Measurements from ENCODE around the gene C9orf50.
A peak's percentile ranks its signal among the peaks of the same experiment; 100 is the strongest.
"Not testable (repeated sequence)": the region's sequence is repeated elsewhere in the genome, so short reads cannot be mapped to it uniquely, and the experiment has no call there.

The C9orf50 gene, protein sequence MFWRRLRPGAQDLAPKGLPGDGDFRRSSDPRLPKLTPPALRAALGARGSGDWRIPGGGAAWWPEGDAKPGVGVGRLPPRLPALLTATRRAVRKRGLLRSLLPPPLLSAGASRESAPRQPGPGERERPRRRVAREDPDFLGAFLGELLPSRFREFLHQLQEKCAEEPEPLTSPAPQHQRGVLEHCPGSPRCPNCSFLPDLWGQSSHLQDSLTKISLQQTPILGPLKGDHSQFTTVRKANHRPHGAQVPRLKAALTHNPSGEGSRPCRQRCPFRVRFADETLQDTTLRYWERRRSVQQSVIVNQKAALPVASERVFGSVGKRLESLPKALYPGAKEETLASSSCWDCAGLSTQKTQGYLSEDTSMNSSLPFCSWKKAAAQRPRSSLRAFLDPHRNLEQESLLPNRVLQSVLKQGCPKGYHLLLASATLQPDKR

DNA sequence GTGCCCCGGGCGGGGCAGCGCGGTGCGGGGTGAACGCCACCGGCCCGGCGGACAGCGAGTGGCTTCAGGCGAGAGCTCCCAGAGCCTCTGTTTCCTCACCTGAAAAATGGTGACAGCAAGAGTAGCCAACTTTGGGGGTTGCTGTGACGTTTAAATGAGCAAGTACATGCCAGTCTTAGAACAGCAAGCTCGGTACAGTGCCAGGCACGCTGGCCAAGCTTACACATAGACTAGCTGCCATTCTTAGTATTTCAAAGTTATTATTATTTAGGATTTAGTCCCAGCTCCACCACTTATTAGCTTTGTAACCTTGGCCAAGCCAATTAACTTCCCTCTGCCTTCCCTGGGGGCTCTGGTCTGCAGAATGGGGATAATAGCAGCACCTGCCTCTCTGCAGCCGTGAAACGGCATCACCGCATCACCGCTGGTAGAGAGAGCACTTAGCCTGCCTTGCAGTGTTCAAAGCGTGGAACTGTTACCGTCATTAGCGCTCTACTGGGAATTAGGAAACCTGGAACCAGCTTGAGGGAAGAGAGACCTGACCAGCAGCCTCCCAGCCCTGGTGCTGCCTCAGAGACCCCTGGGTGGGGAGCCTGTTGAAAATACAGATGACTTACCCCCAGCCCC, at the start of gene C9orf50:
Gene C9orf50 (minus strand): TSS at position 433 of the 627 bp plus-strand sequence. CDS start 527 bp downstream, outside the sequence.
- no peak for DNase-seq

DNA sequence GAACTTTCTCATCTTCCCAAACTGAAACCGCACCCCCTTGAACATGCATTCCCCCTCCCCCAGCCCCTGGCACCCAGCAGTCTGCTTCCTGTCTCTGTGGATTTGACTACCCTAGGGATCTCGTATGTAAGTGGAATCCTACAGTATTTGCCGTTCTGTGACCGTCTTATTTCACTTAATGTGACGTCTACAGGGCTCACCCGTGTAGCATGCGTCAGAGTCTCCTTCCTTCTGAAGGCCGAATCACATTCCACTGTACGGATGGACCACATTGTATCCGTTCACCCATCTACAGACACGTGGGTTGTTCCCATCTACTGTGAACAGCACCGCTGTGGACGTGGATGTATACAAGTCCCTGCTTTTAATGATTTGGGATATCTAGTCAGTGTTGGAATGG, 49.0 kb upstream of the C9orf50 start:
- no peak for DNase-seq

DNA sequence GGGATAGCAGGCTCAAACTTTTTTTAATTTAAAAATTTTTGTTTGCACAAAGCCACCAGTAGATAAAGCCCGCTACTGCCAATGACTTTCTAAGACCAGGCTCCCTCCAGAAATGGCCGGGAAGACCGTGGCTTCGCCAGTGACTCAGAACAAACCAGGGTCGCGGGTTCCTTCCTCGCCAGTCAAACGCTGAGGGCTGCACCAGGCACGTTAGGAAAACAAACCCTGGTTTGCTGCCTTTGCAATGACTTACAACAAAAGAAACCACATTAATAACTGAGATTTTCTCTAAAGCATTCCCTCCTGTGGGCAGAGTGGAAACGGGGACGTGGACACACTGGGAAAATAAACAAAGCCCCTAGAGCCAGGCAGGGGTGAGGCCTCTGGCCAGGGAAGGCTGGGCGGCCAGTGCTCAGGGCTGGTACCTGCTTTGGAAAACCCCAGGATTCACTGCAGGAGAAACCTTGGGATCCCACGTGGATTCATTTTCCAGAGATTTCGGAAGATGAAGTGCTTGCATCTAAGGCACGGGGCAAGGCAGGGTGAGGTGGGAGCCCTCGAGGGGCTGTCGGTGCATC, 48.3 kb upstream of the C9orf50 start:
- no peak for DNase-seq

DNA sequence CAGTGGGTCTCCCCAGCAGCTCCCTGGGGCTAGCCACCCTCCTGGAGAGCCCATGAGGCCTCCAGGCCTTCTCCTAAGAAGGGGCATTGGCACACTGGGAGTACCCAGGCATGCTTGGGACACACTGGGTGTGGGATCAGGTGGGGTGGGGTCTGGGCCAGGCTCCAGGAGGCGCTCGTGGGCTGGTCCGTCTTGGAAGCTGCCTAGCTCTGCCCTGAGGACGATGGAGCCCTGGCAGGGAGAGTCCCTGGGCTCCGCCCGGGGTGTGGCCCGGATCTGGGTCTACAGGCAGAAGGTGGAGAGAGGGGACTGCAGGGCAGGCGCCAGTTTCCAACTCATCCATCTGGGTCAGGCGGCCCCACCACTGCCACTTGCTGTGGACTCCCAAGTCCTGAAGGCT, 46.9 kb upstream of the C9orf50 start:
- no peak for DNase-seq

DNA sequence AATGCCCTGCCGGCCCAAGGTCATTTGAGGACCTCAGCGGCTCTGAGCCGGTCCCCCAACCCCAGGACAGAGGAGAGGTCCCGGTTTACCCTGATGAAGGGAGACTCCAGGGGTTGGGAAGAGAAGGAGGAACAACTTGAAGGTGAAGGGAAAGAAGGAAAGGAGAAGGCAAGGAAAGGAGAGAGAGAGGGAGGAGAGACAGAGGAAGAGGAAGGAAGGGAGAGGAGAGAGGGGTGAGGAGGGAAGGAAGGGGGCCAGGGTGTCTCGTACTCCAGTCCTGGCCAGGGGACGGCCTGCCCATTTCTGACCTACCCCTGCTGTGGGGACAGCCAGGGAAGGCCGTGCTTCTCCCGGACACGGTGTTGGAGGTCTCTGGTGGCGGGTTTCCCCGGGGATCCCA, 46.5 kb upstream of the C9orf50 start:
- no peak for DNase-seq

DNA sequence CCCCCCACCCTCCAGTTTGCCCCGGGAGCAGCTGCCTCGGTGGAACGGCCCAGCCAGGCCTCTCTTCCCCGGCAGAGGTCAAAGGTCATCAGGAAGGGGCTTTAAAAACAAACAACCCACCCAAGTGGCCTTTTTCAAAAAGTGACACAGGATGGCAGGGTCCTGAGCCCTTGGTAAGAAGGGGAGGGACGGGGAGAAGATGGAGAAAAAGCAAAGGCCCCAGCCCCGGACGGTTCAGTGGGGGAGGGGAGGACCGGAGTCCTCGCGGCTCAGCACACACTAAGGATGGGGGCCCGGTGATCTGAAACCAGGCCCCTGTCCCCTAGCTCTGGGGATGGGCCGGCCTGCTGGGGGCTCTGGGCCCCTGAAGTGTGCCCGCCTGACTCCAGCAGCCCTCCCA, 45.7 kb upstream of the C9orf50 start:
- no peak for DNase-seq

DNA sequence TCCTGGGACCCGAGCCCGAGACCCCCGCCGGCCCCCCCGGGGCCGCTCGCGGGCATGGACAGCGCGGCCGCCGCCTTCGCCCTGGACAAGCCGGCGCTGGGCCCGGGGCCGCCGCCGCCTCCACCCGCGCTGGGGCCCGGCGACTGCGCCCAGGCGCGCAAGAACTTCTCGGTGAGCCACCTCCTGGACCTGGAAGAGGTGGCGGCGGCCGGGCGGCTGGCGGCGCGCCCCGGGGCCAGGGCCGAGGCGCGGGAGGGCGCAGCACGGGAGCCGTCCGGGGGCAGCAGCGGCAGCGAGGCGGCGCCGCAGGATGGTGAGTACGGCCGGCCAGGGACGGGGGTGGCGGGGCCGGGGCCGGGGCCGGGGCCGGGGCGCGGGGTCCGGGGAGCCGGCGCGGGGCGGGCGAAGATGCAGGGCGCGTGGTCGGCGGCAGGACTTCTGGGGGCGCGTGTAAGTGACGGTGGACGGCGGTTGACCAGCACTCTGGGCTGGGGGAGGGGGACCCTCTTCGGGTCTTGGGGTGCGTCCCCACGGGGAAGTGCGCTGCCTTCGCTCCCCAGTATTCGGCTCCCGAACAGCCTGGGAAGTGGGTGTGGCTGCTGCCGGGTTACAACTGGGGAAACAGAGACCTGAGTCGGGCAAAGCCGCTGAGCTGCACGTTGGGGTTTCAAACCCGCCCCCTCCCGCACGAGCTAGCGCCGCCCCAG, 45.1 kb upstream of the C9orf50 start:
- DNase-seq = no peak

DNA sequence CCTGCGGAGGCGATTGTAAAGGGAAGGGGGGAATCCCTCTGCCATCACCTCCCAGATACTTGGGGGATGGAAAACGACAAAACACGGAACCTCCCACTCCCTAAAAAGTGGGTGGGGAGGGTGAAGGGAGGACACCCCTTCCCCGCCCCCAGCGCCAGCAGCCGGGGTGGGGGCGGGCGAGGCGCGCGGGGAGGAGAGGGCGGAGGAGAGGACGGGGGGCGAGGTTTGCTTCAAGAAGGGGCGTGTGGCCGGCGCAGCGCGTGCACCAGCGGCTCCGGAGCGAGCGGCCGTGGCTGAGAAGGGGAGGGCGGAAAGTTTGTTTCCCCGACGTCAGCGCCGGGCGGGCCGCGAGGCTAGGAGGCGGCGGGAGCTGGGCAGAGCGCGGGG, 44.5 kb upstream of the C9orf50 start, which contains the start of gene PRRX2:
Gene PRRX2 (plus strand): TSS at position 259 of the 387 bp plus-strand sequence. CDS start 221 bp downstream, outside the sequence.
- DNase-seq = peak in 1 of 2 donors; percentile 21

DNA sequence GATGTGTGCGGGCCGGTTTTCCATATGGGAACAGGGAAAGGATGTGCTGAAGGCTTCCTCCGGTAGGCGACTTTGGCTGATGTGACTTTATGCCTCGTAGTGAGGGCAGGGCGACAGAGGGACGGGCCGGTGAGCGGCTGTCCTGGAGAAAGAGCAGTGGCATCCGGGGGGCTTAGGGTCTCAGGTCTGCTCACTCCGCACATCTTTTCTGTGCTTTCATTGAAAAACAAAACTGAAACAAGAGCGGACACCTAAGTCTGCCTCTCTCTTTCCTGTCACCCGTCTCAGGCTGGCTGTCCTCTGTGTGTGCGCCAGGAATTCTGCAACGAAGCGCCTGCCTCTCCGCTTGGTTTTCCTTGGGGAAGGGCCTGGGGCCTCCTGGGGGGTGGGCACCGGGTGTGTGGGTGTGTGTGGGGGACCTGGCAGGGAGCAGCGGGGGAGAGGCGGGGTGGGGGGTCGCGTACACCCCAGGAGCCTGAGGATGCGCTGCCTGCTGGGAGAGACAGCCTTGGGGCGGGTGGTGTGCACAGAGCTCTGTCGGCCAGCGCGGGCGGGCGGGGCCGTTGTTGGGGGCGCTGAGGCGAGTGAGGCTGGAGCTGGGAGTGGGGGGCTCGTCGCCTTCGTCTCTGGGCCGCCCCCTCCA, 44.0 kb upstream of the C9orf50 start:
- DNase-seq = no peak

DNA sequence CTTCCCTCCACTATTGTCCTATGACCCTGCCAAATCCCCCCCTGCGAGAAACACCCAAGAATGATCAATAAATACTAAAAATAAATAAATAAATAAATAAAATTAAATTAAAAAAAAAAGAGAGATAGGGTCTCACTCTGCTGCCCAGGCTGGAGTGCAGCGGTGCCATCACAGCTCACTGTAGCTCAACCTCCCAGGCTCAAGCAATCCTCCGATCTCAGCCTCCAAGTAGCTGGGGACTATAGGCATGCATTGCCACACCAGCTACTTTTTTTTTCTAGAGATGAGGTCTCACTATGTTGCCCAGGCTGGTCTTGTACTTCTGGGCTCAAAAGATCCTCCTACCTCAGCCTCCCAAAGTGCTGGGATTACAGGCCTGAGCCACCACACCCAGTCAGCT, 41.3 kb upstream of the C9orf50 start:
- not testable (repeated sequence) for DNase-seq

DNA sequence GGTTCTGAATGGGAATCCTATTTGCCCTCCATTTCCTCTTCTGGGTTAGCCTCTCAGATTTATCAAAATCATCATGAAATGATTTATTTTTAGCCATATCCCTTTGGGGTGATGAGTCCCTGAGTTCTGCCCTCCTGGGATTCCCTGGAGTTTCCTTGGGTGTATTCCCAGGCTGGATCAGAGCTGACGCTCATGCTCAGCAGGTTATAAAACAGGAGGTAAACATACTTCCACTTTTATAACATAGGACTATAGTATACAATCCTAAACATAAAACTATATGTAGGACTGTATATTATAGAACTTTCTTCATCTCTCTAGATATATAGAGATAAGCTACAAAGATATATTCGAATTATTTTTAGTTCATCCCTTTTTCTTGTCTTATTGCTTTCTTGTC, 40.1 kb upstream of the C9orf50 start:
- no peak for DNase-seq

DNA sequence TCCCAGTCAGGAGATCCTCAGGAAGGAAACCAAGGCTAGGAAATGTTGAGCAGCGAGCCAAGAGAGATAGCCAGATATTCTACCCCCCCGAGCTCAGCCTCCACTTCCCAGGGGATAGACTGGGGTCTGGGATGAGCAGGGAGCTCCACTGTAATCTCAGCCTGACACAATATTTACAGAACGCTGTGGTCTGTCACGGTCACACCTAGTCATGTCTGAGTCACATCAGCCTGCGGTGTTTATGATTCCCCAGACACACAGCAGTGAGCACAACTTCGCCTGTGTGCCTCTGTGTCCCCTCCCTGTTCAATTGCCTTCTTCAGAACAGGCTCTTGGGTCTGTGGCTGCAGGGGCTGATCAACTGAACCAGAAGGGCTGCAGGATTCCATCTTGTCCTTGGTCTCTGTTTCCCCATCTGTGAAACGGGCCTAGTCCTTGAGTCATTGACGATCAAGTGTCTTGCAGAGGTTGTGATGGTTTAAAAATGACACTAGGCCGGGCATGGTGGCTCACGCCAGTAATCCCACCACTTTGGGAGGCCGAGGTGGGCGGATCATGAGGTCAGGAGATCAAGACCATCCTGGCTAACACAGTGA, 36.0 kb upstream of the C9orf50 start:
- no peak for DNase-seq

DNA sequence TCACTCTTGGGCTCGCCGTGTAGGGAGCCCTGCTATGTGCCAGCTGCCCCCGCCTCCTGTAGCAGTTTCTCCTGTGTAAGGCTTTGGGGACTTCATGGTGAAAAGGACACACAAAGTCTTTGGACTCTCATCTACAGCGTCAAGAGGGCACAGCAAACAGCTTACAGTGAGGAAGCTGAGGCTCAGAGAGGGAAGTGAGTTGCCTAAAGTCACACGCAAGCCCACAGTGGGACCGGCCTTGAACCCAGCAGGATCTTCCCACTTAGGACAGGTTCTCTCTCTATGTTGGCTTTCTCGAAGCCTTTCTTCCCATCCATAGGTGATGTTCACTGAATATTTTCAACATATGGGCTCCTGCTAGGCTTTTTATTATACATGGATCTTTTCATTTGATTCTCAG, 34.8 kb upstream of the C9orf50 start:
- peak; percentile 18 to 37 for DNase-seq

DNA sequence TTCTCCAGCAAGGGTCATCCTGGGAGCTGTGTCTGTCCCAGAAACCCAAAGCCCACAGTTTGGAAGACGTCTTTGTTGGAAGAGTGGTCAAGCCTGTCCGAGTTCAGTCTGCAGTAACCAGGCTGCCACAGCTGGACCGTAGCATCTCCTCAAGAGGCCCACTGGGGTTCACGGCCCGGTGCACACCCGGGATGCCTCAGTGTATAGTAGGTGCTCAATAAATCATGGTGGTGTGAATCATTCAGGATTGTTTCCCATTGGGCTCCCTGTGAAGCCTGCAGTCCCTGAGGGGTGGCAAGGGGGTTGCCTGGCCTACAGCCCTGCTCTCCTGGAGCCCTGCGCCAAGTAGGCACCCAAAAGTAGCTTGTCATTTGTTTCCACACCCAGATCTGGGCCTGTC, 34.3 kb upstream of the C9orf50 start:
- no peak for DNase-seq

DNA sequence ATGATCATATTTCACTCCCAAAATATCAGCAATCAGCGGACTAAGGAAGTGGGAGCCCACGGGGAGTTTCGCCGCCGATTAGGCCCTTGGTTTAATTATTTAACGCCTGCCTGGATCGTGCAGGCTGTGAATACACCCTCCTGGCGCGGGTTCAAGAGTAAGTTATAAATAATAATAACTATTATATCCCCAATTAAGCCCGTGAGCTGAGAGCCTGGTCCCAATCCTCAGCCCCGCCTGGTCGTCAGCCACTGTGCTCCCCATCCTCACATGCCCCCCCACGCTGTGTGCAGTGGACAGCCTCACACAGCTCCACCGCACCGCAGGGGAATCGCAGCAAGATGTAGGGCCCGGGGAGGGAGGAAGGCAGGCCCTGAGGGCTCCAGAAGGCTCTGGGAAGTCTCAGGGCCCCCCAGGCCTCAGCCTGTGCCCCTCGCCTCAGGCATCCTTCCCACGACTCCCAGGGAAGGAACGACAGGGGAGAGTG, 33.7 kb upstream of the C9orf50 start:
- no peak for DNase-seq

DNA sequence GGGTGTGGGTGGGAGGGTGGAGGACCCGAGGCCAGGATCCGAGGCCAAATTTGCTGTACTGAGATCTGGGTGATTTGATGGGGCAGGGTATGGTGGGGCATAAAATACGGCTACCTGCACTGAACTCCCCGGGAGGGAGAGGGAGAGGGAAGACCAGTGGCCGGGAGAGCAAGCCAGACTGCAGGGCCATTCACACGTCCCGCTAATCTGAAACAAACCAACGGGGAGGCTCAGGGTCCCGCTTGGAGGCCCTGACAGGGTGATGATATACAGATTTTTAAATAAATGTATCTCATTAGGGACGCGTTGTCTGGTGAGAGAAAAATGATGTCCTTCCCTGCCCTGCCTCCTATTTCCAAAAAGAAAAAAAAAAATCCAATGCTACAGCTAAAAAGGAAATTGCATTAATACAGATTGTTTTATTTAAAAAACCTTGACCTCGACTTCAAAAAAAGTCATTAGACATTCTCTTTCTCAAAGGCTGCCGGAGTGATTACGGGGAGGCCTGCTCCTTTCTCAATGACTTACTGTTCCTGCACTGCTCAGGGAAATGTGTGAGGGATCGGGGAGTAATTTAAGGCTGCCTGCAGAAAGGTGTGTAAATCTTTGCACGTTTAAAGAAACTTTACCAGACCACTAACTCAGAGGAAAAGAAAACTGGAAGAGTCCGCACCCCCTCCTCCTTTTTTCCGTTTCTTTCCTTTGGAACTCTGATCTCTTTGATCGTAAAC, 33.1 kb upstream of the C9orf50 start:
- no peak for DNase-seq

DNA sequence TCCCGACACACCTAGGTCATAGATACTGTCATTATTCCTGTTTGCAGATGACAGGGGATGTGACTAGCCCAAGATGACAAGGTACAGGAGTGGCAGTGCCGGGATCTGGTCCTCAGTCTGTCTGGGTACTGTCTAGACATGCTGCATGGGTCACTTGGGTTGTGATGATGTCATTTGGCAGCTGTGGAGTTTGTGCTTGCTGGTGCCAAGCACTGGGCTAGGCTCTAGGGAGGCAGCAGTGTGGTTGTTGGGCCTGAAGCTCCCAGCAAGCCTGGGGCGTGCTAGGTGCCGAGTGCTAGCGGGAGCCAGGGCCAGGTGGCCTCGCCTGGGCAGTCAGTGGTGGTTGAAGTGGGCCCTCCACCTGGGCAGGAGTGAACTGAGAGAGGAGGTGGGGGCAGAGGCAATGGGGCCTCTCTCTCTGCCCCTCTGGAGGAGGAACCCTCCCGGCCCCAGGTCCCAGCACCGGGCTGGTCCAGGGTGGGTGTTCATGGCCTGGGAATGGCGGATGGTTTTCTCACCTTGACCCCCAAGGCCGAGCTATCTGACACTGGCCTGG, 29.9 kb upstream of the C9orf50 start:
- DNase-seq = no peak

DNA sequence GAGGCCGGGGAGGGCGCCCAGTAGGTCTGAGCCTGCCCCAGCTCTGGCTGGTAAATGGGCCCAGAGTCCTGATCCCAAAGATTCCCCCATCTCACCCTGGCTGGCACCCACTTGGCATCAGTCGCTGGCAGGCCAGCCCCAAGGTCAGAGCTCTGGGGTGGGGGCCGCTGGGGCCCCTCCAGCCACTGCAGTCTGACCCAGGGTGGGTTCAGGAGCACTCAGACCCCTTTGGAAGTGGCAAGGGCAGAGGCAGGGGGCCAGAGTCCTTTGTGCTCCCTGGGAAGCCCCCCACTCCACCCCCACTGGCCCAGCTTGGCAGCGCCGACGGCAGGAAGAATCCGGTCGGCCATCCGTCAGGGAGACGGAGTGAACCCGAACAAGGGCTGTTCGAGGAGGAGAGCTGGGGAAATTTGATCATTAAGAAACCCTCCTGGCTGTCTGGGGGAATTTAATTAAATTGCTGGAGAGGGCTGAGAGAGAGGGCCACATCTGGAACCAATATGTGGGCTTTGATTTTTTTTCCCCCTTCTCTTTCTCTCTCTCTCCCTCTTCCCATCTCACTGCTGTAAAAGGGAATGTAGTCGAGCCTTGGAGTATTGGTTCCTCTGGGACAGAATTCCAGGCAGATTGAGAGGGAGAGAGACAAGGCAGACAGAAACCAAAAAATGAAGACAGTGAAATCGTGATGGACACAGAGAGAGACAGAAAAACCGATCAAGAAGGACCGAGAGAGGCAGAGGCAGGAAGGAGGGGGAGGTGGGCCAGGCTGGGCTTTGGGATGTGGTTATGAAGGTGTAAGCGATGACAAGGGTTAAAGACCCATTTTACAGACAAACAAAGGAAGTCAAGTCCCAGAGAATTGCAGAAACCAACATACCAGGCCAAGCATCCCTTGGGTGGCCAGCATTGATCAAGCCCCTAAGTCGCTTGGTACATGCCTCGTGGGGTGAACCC, 29.1 kb upstream of the C9orf50 start:
- no peak for DNase-seq

DNA sequence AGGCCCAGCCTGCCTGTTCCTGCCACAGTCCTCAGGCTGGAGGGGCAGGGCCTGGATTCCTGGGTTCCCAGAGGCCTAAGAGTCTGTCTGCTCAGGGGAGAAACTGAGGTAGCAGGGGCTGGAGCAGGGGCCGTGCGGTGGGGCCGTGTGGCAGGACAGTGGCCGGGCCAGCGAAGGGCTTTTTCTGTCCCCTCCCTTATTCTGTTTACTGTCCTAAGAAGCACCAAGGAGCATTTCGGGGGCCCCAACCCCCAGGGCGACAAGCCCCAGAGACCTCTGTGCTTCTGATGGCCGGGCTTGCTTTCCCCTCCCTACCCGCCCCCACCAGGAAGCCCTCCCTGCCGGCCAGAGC, 27.8 kb upstream of the C9orf50 start:
- DNase-seq = no peak

Measured in inflammatory macrophage treated with lipopolysaccharide for 1 hour (primary cell).